GM21786 (cell line): Measurements from ENCODE around the gene MAP1B.

ENCODE experiments used
- ATAC-seq: cut with Tn5 transposase; IDR thresholded peaks from one replicate; pipeline ENCODE4 v1.9.1; 2021; ENCODE audit not compliant: unreplicated experiment

The MAP1B gene

DNA sequence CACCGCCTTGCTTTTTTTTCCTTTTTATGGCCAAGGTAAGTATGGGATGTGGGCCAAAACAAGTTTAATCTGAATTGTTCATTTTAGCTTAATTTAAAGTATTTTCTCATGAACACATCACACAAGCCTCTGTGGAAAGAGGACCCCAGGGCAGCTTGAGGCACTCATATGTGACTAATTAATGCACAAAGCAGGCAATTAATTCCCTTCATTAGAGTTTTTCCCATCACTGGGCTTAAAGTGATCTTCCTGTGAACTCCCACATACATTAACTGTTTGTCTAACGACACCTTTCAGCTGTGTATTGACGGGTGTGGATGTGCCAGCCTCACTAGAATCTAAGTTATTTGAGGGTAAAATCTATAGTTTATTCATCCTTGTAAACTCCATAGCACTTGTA is 109.5 kb downstream of the MAP1B start:
- no peak for ATAC-seq

DNA sequence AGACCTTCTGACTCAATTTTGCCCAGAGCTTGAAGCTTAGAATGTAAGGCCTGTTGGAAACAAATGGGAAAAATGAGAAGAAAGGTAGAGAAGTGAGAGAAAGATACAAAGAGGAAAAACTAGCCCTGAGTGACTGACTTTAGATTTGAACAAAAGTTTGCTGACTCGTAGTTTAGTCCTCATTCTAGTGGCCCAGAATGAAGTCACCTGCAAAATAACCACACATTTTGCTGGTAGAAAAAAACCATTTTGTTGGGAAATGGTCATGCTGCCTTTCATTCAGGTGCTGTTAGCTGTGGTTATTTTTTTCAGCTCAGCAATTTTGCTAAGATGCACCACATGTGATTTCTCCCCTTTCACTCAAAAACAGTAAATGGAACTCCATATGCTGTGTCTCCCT is 113.8 kb downstream of the MAP1B start:
- no peak for ATAC-seq

DNA sequence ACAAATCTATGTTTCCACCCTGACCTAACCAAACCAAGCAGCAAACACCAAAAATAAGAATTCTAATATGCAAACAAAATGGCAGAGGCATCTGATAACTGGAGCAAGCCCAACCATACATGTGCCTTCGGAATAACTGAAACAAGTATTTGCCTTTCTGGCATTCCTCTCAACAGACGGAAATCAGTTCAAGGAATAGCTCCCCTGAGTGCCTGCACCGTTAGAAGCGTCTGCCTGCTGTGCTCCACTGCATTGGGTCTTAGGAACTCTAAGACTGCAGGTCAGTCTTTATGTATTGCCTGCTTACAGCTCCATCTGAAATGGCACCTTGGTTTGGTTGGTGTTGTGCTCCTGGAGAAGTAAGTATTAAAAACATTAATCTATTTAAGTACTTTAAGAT is 114.3 kb downstream of the MAP1B start:
- no peak for ATAC-seq

DNA sequence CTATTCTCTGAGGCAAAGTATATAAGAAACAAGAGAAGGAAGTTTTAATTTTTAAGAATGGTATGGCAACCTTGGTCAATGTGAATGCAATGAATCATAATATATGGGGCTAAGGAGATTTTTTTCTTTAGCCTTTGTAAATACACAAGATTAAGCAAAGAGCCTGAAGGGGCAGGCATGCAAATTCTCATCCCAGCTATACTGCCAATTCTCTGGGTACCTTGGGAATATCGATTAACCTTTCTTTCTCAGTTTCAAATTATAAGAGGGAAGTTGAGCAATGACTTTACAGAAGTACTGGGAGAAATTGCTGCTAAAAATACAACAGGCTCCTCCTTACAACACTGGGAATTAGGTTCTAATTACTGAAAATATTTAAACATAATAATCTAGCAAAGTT is 115.2 kb downstream of the MAP1B start:
- no peak for ATAC-seq

DNA sequence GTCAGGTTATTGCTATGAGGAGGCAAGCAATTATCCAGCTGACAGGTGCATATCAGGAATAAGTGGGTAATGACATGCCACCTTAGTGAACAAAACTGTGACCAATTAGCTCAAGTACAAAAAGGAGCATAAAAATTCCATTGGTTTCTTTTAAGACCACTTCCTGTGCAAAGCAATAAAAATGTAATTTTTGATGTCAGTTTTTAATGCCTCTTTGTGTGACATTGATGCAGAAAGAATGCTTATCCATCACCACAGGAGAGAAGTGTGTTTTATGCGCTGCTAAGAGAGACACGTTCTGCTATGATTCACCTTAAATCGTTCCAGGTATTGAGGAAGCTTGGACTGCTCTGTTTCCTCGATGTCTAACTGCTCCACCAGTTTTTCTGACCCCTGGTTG is 116.1 kb downstream of the MAP1B start:
- ATAC-seq = no peak

DNA sequence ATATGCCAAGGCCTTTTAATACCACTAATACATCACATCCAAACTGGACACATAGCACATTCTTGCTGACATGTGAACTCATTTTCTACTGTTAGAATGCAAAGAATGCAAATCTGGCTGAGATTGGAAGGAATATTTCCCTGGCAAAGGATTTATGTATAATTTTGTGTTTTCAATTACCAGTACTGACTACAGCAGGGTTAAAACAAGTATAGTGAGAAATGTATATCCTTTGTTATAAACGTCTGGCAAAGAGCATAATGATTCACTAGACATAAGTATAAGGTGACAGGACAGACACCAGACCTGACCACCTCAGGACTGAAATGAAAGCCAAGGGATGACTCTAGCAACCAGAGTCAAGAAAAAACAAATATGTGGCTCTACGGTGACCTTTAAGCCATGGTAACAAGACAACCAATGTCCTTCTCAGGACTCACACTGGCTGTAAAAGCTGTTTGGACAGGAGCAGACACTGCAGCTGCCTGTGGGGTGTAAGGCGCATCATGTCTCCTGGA is 117.7 kb downstream of the MAP1B start:
- no peak for ATAC-seq

DNA sequence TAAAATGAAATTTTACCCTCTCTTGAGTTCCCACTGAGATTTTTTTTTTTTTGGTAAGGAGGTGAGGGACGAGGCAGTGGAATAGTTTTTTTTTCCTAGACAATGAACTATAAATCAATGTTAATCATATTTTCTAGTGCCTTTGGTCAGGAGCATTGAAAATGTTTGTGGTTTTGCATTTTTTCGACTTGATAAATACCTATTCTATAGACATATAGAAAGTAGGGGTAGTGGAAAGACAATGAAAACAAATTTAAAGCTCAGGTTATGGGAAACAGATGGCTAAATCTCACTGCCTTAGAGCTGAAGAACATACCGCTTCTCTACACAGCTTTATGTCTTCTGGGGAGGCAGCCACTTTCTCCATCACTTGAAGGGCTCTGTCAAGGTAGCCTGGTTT is 118.5 kb downstream of the MAP1B start:
- no peak for ATAC-seq

DNA sequence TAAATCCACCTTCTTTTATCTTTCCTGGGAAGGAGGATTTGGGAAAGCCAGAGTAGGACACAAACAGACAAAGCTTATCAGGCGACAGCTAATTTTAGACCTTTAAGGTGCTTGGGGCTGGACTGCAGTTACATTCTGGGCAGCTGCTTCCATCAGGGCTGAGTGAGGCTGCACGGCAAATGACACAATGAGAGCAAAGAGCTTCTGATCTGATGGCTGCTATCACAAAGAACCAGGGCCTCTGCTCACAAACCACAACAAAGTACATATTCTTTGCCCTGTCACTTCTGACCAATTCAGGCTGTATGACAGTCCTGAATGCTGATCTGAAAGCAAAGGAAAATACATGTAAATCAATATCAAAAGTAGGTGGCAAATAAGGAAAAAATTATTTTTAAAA is 119.7 kb downstream of the MAP1B start:
- ATAC-seq = no peak

DNA sequence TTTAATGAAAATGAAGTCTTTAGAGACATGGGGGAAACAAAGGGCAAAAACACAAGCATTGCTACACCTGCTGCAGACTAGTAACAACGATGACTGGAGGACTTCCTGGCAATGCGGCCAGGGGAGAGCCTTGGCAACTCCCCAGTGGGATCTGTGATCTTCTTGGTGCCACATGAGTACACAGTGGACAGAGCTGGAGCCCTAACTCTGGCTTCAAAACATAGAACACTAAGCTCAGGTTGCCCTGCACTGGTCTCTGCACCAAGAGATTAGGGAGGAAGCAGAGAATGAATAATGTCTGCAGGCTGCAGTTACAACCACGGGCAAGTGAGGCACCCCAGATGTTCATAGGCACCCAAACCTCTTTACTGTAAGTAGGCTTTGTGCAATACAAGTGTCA is 121.7 kb downstream of the MAP1B start:
- ATAC-seq = no peak

DNA sequence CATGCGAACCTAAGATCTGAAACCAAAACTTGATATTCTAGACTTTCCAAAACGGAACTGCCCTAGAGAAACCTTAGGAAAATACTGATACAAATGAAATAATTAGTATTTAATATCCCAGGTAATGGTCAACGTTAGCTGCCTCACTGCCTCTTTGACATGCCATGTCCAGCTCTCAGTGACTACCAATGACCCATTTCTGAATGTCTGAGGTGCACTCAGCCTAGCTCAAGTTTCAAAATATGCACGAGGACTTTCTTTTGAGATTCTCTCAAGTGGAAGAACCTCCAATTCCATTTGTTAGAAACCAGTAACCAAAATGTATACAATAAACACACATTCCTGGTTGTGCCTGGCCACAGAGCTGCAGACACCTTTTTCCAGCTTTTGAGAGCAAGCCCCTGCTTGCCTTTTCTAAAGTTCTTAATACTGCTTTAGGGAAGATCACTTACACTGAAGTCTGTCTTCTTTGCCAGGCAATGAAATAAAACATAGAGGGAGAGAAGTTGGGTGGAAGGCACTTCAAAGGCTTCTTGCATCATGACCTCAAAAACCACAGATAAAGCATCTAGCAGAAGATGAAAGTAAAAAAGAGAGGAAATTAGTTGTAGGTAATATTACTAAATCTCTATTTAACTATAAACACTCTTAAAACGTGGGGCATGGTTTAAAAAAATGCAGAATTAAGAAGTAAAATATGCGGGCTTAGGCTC is 124.9 kb downstream of the MAP1B start:
- ATAC-seq = no peak

DNA sequence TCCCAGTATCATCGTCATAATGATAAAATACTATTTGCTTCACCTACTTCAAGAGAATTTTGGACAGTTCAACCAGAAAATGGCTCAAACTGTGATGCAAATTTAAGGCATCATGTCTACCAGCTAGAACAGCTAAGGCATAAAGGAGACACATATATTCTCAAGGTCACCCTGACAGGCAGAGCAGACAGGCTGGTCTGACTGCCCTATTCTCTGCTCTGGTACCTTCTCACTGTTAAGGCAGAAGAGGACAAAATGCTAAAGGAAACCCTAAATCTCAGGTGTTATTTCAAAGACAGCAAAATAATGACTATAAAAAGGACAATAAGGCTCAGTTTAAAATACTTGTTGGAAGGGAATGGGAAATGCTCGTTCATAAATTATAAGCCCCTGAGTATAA is 125.6 kb downstream of the MAP1B start:
- ATAC-seq = no peak

DNA sequence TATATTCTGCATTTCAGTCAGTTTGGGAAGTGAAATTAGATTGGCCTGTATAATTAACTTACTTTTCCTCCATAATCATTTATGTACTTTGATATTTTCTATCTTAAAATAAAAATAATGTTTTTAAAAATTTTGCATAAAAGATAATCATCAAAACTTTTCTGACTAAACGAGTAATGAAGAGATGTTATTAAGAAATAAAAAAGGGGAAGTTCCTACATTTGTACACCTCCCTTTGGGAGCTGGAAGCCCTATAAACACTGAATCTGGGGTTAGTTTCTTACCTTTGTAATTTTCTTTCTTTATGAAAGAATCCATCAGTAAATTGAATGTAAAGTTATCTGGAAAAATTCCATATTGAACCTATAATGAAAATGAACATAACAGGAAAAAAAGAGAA is 126.6 kb downstream of the MAP1B start:
- no peak for ATAC-seq

DNA sequence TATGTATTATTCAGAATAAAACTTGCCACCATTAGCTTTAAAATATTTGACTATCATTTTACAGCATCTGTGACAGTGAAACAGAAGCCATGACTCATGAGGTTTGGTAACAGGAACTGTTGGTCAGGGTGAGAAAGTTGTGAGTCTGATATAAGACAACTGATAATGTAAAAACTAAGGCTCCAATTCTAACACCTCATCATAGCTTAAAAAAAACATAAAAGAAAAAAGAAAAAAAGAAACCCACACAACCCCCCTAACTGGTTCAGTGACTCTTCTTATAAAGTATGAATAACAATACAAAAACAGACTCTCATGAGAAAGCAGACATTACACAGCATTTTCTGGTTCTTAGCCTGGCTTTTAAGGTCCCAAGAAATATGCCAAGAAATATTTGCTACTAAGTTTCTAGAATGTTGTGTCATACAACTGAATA is 127.0 kb downstream of the MAP1B start:
- peak; percentile 94 for ATAC-seq

DNA sequence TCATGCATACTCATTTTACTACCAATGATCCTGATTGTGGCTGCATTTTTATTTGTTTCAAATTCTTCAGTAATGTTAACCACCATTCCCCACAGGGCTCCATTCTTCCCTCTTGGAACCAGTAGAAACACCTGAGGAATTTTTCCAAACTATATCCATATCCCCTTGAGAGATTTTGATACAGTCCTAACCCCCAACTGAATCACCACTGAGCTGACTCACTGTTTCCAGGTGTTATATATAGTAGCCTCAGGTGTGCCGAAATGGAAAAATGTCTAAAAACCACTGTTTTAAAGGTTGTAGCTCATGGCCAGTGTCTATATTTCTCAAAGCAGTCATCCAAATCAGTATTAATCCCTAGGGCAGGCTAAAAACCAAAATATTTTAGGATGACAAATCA is 127.6 kb downstream of the MAP1B start:
- no peak for ATAC-seq

DNA sequence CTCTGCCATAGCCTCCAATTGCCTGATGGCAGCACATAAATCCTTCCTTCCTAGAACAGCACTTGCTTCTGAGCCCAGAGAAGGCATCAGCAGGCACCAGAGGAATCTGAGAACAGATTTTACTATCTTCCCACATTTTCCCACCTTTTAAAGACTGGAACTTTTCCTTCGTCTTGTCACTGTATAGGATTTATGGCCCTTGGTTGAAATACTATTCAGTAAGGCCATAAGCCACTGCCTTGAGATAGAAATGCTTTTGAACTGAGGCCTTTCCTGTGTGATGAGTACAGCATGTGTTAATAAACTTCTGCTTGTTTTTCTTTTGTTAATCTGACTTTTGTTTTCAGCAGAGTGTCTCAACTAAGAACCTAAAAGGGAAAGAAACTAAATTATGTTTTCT is 128.4 kb downstream of the MAP1B start:
- no peak for ATAC-seq

DNA sequence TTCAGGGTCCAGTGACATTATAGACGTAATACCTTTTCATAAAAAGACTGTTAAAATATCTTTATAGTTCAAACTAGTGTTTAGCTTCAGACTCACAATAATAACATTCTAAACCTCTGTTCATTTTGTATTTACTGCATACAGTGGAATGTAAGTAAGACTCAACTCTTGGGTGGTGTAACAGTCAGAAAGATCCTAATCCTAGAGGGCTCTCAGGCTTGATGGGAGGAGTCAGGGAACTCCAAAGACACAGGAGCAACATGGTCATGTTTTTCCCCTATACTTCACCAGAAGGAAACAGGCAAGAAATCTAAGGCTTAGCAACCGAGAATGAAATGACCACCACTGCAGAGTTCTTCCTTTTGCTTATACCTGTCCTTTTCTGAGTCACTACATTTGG is 130.1 kb downstream of the MAP1B start:
- no peak for ATAC-seq

DNA sequence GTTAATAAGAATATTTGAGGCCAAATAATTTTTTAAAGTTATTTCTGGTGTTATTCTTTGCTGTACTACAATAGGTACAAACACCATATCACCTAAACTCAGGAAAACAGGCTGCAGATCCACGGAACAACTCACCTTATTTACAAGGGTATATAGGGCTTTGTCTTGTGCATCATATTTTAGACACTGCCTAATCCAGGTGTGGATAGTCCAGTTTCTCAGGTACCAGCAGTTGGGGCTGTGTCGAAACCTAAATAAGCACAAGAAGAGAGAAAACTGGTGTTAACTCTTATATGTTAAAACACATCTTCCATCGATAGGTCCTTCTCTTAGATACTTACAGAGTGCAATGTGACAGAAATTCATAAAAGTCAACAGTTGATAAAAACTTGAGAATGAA is 130.6 kb downstream of the MAP1B start:
- ATAC-seq = no peak

DNA sequence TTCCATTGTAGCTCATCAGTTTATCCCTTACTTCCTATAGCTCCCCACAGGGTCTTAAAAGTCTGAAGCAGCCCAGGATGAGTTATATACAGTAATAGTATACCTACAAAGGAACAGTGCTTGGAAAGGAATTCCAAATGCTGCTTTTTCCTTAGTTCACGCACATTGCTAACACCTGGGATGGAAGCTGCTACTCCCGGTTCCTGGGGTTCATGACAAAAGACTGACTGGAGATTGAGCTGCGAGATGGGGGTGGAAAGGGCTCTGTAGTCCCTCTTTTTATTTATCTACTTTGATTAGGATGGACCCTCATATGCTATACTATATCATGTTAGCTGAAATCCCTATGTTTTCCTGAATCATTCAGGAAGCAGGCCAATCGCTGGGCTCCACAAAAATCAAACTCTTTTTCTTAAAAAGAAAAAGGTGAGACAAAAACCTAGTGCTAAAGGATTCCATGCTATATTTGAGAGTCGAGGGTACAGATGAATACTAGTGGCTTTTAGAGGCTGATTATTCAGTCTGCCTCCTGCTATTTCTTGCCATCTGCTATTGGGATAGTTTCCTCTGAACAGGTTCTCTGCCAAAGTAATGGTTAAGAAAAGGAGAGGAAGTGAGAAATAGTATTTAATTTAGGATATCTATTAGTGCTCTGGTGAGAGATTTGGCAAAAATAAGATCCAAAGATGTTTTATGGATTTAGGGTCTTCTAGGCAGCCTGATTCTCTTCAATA is 131.6 kb downstream of the MAP1B start:
- ATAC-seq = no peak

DNA sequence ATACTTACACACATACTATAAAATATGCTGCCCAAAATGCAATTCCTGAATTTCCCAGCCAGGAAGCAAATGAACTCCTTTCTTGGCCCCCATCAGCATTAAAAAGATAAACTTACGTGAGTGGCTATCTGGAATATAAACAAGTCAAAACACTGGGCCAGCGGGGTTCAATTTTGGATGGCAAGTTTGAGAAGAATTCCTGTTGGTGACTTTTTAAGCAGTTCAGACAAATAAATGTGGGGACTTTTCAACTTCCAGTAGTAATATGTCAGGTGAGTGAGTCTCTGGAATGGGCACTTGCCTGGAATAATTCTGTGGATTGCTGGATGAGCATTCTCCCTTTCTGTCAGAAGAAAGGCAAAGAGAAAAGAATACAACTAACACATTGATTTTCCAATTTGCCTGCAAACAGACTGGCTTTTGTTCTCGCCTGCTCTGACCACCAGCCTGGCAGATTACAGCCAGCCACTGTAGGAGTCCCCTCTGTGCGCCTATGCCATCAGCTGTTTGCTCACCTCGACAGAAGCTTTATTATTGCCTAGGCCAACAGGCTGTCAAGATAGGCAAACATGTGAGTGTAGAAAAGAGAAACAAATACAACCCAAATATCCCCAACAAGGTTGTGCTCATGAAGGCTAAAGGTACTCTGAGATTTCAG is 134.2 kb downstream of the MAP1B start:
- no peak for ATAC-seq

DNA sequence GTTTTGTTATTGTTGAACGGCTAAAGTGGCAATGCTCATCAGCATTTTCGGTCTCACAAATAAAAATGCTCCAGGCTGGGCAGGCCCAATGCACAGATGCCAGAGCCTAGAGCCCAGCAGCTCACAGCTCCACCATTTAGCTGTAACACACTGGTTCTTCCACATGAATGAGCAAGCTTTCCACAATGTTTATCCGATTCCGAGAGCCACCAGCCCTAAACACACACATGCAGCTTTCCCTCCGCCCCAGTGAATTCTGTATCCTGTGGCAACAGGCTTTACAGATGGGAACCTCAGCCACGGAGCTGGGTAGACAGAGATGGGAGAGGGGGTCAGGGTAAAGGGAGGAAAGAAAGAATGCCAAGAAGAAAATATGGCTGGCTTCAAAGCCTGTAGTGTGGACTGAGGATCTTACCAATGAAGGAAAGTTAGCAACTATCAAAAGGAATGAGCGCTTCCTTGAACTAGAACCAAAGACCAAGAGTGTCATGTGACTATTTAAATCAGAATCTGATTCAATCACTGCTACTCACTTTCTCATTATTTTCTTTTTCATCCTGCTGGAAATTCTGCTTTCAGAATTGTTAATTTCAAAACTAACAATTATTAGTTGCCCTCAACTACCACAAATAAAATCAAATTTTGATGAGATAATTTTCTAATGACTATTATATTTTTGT is 135.7 kb downstream of the MAP1B start:
- ATAC-seq = no peak

DNA sequence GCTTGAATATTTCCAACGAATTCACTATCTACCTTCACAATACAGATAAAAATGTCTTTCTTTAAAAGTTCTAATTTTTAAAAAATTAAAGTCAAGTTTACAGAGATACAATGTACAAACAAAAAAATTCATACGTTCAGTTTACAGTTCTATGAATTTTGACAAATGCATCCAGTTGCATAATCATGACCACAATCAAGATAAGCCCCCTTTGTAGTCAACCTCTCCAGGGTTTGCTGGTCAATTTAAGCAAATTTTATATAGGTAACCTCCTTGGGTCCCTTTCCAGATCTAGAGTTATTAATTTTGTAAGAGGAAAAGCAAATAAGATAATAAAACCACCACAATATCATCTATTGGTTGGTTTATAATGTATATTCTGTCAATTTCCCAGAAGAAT is 136.4 kb downstream of the MAP1B start:
- ATAC-seq = no peak
